H1 (cell line): Measurements from ENCODE around the gene PATJ. TPM values are rescaled to one million over a fixed set of nuclear protein-coding genes. Genes with fewer than 3 reads are reported as not detected.

Source experiments
- BCL11A ChIP-seq, 2 experiments: IDR thresholded peaks; one replicate each; pipeline ENCODE4 v1.6.1; 2011; ENCODE audit warnings: low read depth in 2 of 2, low read length in 2 of 2, mild to moderate bottlenecking in 2 of 2
- CBX8 ChIP-seq: fragments of 300-800, 300-1000 bp; sonication (generic); IDR thresholded peaks from 2 replicates; pipeline ENCODE4 v1.7.1; 2016; ENCODE audit warnings: low read depth, low read length, borderline replicate concordance
- CHD7 ChIP-seq: fragments of 300-600 bp; sonication (generic); IDR thresholded peaks from 2 replicates; pipeline ENCODE4 v1.7.1; 2012; ENCODE audit warnings: low read length, moderate library complexity, mild to moderate bottlenecking, inconsistent platforms; ENCODE audit not compliant: insufficient replicate concordance
- FOSL1 ChIP-seq: IDR thresholded peaks from 2 replicates; pipeline ENCODE4 v1.6.1; 2011; ENCODE audit warnings: mild to moderate bottlenecking, low read depth, low read length, moderate library complexity; ENCODE audit not compliant: insufficient read depth
- GTF2F1 ChIP-seq: IDR thresholded peaks from 2 replicates; pipeline ENCODE4 v1.6.1; 2012; ENCODE audit warnings: low read depth, low read length, improper control_type of control experiment, borderline replicate concordance
- KDM5A ChIP-seq: fragments of 200-600 bp; IDR thresholded peaks from 2 replicates; pipeline ENCODE4 v1.7.1; 2012; ENCODE audit warnings: mild to moderate bottlenecking, low read length, inconsistent platforms, mixed read lengths
- NRF1 ChIP-seq: IDR thresholded peaks from 2 replicates; pipeline ENCODE4 v1.6.1; 2011; ENCODE audit warnings: mild to moderate bottlenecking, low read depth, low read length, improper control_type of control experiment
- PHF8 ChIP-seq: fragments of 200-600 bp; sonication (generic); conservative IDR thresholded peaks from 2 replicates; pipeline ENCODE4 v1.7.1; 2012; ENCODE audit warnings: low read depth, mild to moderate bottlenecking, inconsistent platforms, low read length, moderate library complexity
- TBP ChIP-seq: IDR thresholded peaks from 2 replicates; pipeline ENCODE4 v1.6.1; 2011; ENCODE audit warnings: low read depth, low read length, improper control_type of control experiment
- TCF12 ChIP-seq: IDR thresholded peaks from 2 replicates; pipeline ENCODE4 v1.6.1; 2011; ENCODE audit warnings: low read depth, mild to moderate bottlenecking, low read length
- polyA plus RNA-seq, 7 experiments: library from polyadenylated mRNA; depleted of rRNA in 3 of 7; stranded (reverse) in 5 of 7; unstranded in 2 of 7; fragments of >200 nt in 5 of 7; fragments of 200-250 nt in 2 of 7; gene quantifications; 1 replicate in 5 of 7; 2 replicates in 1 of 7; 4 replicates in 1 of 7; pipeline versions ENCODE4 v1.2.1 to v1.2.3, GENCODE V29; 2011 to 2013; ENCODE audit warnings: missing spikeins in 2 of 7, mixed read lengths in 2 of 7
- total RNA-seq: library from RNA; stranded (reverse); fragmentation: NEBNext Ultra II Directional; extraction: Animal tissue kit (Norgen Biotek cat#: 25700); gene quantifications from 2 replicates; pipeline ENCODE4 v1.2.1, GENCODE V29; 2021

The PATJ gene
- total and polyA plus RNA-seq, 2 of the 8 experiments (the other 6 are each of a cell fraction or from before 2014, with no cell fraction given), result 8.2 to 55.6 TPM

- TF ChIP-seq CHD7 (peak; percentile 6), GTF2F1 (peak; percentile 82; the same call in 1 of the 2 replicates), BCL11A (IDR thresholded peaks at IDR 0.05; ENCODE audit: low read depth in 2 of 2, low read length in 2 of 2) (no peak), CBX8 (no peak), KDM5A (no peak), FOSL1 (no peak), TBP (peak; percentile 95), PHF8 (peak; percentile 73), NRF1 (no peak), TCF12 (no peak)
These were observed 452.6 kb downstream of the PATJ start, which contains the start of gene L1TD1 (continued) for GRCh38 chr1:62194651-62195544.
